Mesendoderm (in vitro differentiated cells): Measurements from ENCODE around the gene FBXO22. TPM values are rescaled to one million over a fixed set of nuclear protein-coding genes. Genes with fewer than 3 reads are reported as not detected.
"Not testable (repeated sequence)": the region's sequence is repeated elsewhere in the genome, so short reads cannot be mapped to it uniquely, and the experiment has no call there.

Experiments used
- DNase-seq: peaks from one replicate; pipeline ENCODE4 v3.0.0; 2013
- H2AK5ac ChIP-seq: 2 replicates; pipeline ENCODE4 v1.6.1; 2013; ENCODE audit warnings: low read length, inconsistent platforms
- H2BK120ac ChIP-seq: 2 replicates; pipeline ENCODE4 v1.6.1; 2013; ENCODE audit warnings: low read depth, mild to moderate bottlenecking, low read length, moderate library complexity, mixed read lengths
- H2BK15ac ChIP-seq: replicated peaks from 2 replicates; pipeline ENCODE4 v1.6.1; 2013; ENCODE audit warnings: low read depth, mild to moderate bottlenecking, moderate library complexity
- H2BK5ac ChIP-seq: 2 replicates; pipeline ENCODE4 v1.6.1; 2013; ENCODE audit warnings: low read length, inconsistent platforms
- H3K18ac ChIP-seq: 2 replicates; pipeline ENCODE4 v1.6.1; 2013; ENCODE audit warnings: mild to moderate bottlenecking, low read length, mixed read lengths
- H3K23ac ChIP-seq: one replicate; pipeline ENCODE4 v1.6.1; 2013; ENCODE audit warnings: low read length
- H3K27ac ChIP-seq: 2 replicates; pipeline ENCODE4 v1.5.1; 2013; ENCODE audit warnings: low read depth, mild to moderate bottlenecking, inconsistent platforms, low read length, moderate library complexity
- H3K27me3 ChIP-seq: 2 replicates; pipeline ENCODE4 v1.6.1; 2013; ENCODE audit warnings: low read length, control low read depth, mild to moderate bottlenecking, inconsistent platforms; ENCODE audit not compliant: insufficient read depth, poor library complexity
- H3K36me3 ChIP-seq: 2 replicates; pipeline ENCODE4 v1.6.1; 2013; ENCODE audit warnings: low read length, inconsistent platforms; ENCODE audit not compliant: control insufficient read depth, insufficient read depth
- H3K4ac ChIP-seq: one replicate; pipeline ENCODE4 v1.6.1; 2013; ENCODE audit warnings: low read depth, mild to moderate bottlenecking, low read length, moderate library complexity
- H3K4me1 ChIP-seq: 2 replicates; pipeline ENCODE4 v1.6.1; 2013; ENCODE audit warnings: low read depth, low read length, inconsistent platforms; ENCODE audit not compliant: control insufficient read depth
- H3K4me2 ChIP-seq: 2 replicates; pipeline ENCODE4 v1.6.1; 2013; ENCODE audit warnings: low read length
- H3K4me3 ChIP-seq: 2 replicates; pipeline ENCODE4 v1.5.1; 2013; ENCODE audit warnings: mild to moderate bottlenecking, low read length
- H3K56ac ChIP-seq: one replicate; pipeline ENCODE4 v1.6.1; 2013; ENCODE audit warnings: low read length
- H3K79me1 ChIP-seq: 2 replicates; pipeline ENCODE4 v1.6.1; 2013; ENCODE audit warnings: low read length, inconsistent platforms
- H3K79me2 ChIP-seq: 2 replicates; pipeline ENCODE4 v1.6.1; 2013; ENCODE audit warnings: mild to moderate bottlenecking, low read length; ENCODE audit not compliant: control insufficient read depth, insufficient read depth
- H3K9ac ChIP-seq: 2 replicates; pipeline ENCODE4 v1.6.1; 2013; ENCODE audit warnings: low read length, inconsistent platforms
- H4K5ac ChIP-seq: one replicate; pipeline ENCODE4 v1.6.1; 2013; ENCODE audit warnings: low read length
- H4K8ac ChIP-seq: one replicate; pipeline ENCODE4 v1.6.1; 2013; ENCODE audit warnings: low read depth, mild to moderate bottlenecking, control low read depth, low read length, moderate library complexity
- WGBS: extraction: QIAGEN DNeasy Blood & Tissue Kit; methylation state at CpG from one replicate; pipeline ENCODE4 v1.1.7; 2013; ENCODE audit warnings: low lambda C conversion rate, missing lambda C conversion rate; ENCODE audit not compliant: insufficient coverage; ENCODE audit errors: extremely low coverage; 5-methylcytosine and 5-hydroxymethylcytosine counted together
- small RNA-seq: library from polyadenylated mRNA; stranded (forward); fragments of <200 nt; extraction: miRNeasy Mini kit (QIAGEN cat#:217004); gene quantifications from one replicate; pipeline ENCODE3, GENCODE V24; 2013; ENCODE audit not compliant: insufficient read depth

FBXO22 gene

DNA sequence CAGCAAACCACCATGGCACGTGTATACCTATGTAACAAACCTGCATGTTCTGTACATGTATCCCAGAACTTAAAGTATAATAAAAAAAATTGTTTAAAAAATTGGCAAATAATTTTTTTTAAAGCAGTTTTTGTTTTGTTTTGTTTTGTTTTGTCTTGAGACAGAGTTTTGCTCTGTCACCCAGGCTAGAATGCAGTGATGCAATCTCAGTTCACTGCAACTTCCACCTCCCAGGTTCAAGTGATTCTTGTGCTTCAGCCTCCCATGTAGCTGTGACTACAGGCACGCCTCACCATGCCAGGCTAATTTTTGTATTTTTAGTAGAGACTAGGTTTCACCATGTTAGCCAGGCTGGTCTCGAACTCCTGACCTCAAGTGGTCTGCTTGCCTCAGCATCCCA, 81.0 kb downstream of the FBXO22 start:
- not testable (repeated sequence) for H2BK5ac ChIP-seq, H3K79me1 ChIP-seq, H4K8ac ChIP-seq, H2BK15ac ChIP-seq, H2BK120ac ChIP-seq, H3K4me3 ChIP-seq, H3K9ac ChIP-seq, H3K4ac ChIP-seq, H3K56ac ChIP-seq, DNase-seq, H3K36me3 ChIP-seq, H3K27ac ChIP-seq, H3K4me2 ChIP-seq, H3K4me1 ChIP-seq, H3K18ac ChIP-seq, H3K79me2 ChIP-seq, H4K5ac ChIP-seq, H3K27me3 ChIP-seq, H2AK5ac ChIP-seq, H3K23ac ChIP-seq
- WGBS, result no CpG with 5 or more reads among the region's 3 CpGs

DNA sequence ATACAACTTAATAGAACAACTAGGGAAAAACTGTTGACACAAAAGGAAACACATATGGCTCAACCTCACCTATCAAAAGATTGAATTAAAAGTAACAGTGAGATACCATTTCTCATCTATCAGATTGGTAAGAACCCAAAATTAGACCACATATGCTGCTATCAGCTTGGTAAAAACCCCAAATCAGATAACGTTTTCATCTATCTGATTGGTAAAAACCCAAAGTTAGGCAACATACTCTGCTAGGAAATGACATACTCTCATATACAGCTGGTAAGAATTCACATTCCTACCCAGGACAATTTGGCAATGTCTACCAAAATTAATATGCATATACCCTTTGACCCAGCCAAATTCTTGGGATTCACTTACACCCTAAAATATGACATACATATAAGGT, 82.3 kb downstream of the FBXO22 start:
- Histone ChIP-seq H3K27me3 (no peaks in the 10 kb centered on the region), H3K4me3 (no peak overlapping the region), H3K79me1 (no peaks in the 10 kb centered on the region), H3K4me2 (no peak overlapping the region), H2AK5ac (no peak overlapping the region), H3K27ac (no peak overlapping the region), H4K5ac (no peak overlapping the region), H2BK5ac (no peak overlapping the region), H3K4me1 (no peaks in the 10 kb centered on the region), H3K18ac (no peak overlapping the region), H2BK15ac (no peak overlapping the region), H4K8ac (no peak overlapping the region), H3K23ac (no peak overlapping the region), H3K4ac (no peak overlapping the region), H3K79me2 (no peaks in the 10 kb centered on the region), H2BK120ac (no peak overlapping the region), H3K9ac (no peak overlapping the region), H3K56ac (no peak overlapping the region), H3K36me3 (no peaks in the 10 kb centered on the region)
- DNase-seq, result no peak
- no CpG with 5 or more reads among the region's 1 CpG for WGBS

DNA sequence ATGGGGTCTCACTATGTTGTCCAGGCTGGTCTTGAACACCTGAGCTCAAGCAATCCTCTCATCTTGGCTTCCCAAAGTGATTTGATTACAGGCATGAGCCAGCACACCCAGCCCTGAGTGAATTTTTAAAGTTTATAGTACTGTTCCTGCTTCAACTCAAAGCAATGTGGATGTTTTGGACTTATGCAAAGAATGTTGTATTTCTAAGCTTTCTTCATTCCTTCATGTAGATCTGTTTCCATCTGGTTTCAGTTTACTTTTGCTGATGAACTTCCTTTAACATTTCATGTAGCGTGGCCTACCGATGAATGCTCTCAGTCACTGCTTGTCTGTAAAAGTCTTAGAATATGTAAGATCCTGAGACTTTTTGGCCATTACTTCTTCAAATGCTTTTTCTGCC, 85.4 kb downstream of the FBXO22 start:
- no peak overlapping the region for H3K4me3 ChIP-seq
- no peak overlapping the region for H2BK15ac ChIP-seq
- no peak overlapping the region for H2BK5ac ChIP-seq
- no peak overlapping the region for H3K4me2 ChIP-seq
- no peak overlapping the region for H3K4ac ChIP-seq
- WGBS, result no CpG with 5 or more reads among the region's 2 CpGs
- no peaks in the 10 kb centered on the region for H3K27me3 ChIP-seq
- H3K79me1 ChIP-seq, result no peaks in the 10 kb centered on the region
- H3K36me3 ChIP-seq, result no peaks in the 10 kb centered on the region
- no peaks in the 10 kb centered on the region for H3K4me1 ChIP-seq
- no peak for DNase-seq
- H2AK5ac ChIP-seq, result no peak overlapping the region
- H3K56ac ChIP-seq, result no peak overlapping the region
- H3K18ac ChIP-seq, result no peak overlapping the region
- H4K5ac ChIP-seq, result no peak overlapping the region
- H3K79me2 ChIP-seq, result no peaks in the 10 kb centered on the region
- H3K9ac ChIP-seq, result no peak overlapping the region
- H3K27ac ChIP-seq, result no peak overlapping the region
- H2BK120ac ChIP-seq, result no peak overlapping the region
- no peak overlapping the region for H4K8ac ChIP-seq
- H3K23ac ChIP-seq, result no peak overlapping the region

DNA sequence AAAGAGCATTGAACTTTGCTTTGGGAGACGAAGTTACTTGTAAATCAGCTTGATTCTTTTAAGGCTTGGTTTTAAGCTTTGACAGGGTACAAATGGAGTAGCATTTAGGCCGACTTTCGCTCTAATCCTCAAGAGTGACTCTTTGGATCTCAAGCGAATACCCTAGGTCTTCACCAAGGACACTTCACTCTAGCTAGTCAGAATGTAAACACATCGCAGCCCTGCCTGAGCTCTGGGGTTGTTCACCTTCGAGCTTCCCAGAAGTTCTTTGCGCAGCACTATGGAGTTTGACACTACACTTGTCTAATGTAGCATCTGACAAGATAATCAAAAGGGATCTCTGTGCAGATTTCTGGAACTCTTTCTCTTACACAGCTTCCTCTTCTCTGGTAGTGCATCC, 86.2 kb downstream of the FBXO22 start:
- Histone ChIP-seq H2BK120ac (no peak overlapping the region), H3K27ac (no peak overlapping the region), H3K23ac (no peak overlapping the region), H2BK5ac (no peak overlapping the region), H2AK5ac (no peak overlapping the region), H3K36me3 (no peaks in the 10 kb centered on the region), H3K4ac (no peak overlapping the region), H3K4me3 (no peak overlapping the region), H3K4me1 (no peaks in the 10 kb centered on the region), H3K79me1 (no peaks in the 10 kb centered on the region), H4K8ac (no peak overlapping the region), H3K56ac (no peak overlapping the region), H3K4me2 (no peak overlapping the region), H2BK15ac (no peak overlapping the region), H3K18ac (no peak overlapping the region), H3K79me2 (no peaks in the 10 kb centered on the region), H3K9ac (no peak overlapping the region), H3K27me3 (no peaks in the 10 kb centered on the region), H4K5ac (no peak overlapping the region)
- no CpG with 5 or more reads among the region's 7 CpGs for WGBS
- DNase-seq, result no peak

Small RNA genes lying within 50 kb of the gene (small RNA-seq; reads per million reads assigned to genes)
- not detected for gene RN7SL510P
